Upper lobe of left lung (tissue), 4 donors: ENCODE data around the gene CGRRF1.
A peak's percentile ranks its signal among the peaks of the same experiment; 100 is the strongest.

Source experiments
- POLR2A ChIP-seq, 4 donors: fragments of 450-650 bp; IDR thresholded peaks; one replicate each; pipeline ENCODE4 v1.5.1; 2016 to 2017; ENCODE audit warnings: antibody characterized with exemption in 4 of 4, mild to moderate bottlenecking in 2 of 4
- POLR2AphosphoS5 ChIP-seq, 2 donors: sonication (generic); formaldehyde crosslinking; IDR thresholded peaks; one replicate each; pipeline ENCODE4 v1.5.1; 2017; ENCODE audit warnings: antibody characterized with exemption in 2 of 2

GRCh38 chr14:54564868-54565784, 55.4 kb downstream of the CGRRF1 start:
- TF ChIP-seq POLR2A (IDR thresholded peaks at IDR 0.05) (peak in 3 of 4 donors; percentile 49 to 87 (median 77)), POLR2AphosphoS5 (IDR thresholded peaks at IDR 0.05) (peak in 1 of 2 donors; percentile 77)
